PFSK-1 (cell line): ENCODE data around the gene ST8SIA6.

Experiments used
- POLR2AphosphoS5 ChIP-seq: IDR thresholded peaks from 2 replicates; pipeline ENCODE4 v1.6.1; 2012; ENCODE audit warnings: low read depth, mild to moderate bottlenecking, control low read depth, low read length, moderate library complexity
- REST ChIP-seq, 2 experiments: IDR thresholded peaks; 2 replicates each; pipeline versions ENCODE4 v1.6.1 to v1.8.0; 2011 to 2012; ENCODE audit warnings: low read depth in 2 of 2, low read length in 2 of 2, control low read depth in 1 of 2, inconsistent platforms in 1 of 2, mild to moderate bottlenecking in 1 of 2, moderate library complexity in 1 of 2; ENCODE audit not compliant: insufficient read depth in 1 of 2
- SIN3A ChIP-seq: IDR thresholded peaks from 2 replicates; pipeline ENCODE4 v1.6.1; 2012; ENCODE audit warnings: mild to moderate bottlenecking, low read length, moderate library complexity, borderline replicate concordance; ENCODE audit not compliant: insufficient read depth
- TAF1 ChIP-seq: IDR thresholded peaks from 2 replicates; pipeline ENCODE4 v1.6.1; 2012; ENCODE audit warnings: low read length, control low read depth, borderline replicate concordance; ENCODE audit not compliant: insufficient read depth

GRCh38 chr10:17366705-17367104 lies 87.7 kb downstream of the ST8SIA6 start:
- TF ChIP-seq REST (IDR thresholded peaks at IDR 0.05; ENCODE audit: insufficient read depth in 1 of 2, low read depth in 2 of 2, low read length in 2 of 2) = no peak
- TF ChIP-seq SIN3A = no peak
- TF ChIP-seq TAF1 = no peak
- no peak for TF ChIP-seq POLR2AphosphoS5
